ENCODE data around the gene NUP210.
"Not testable (repeated sequence)": the region's sequence is repeated elsewhere in the genome, so short reads cannot be mapped to it uniquely, and the experiment has no call there.

Gene NUP210

DNA sequence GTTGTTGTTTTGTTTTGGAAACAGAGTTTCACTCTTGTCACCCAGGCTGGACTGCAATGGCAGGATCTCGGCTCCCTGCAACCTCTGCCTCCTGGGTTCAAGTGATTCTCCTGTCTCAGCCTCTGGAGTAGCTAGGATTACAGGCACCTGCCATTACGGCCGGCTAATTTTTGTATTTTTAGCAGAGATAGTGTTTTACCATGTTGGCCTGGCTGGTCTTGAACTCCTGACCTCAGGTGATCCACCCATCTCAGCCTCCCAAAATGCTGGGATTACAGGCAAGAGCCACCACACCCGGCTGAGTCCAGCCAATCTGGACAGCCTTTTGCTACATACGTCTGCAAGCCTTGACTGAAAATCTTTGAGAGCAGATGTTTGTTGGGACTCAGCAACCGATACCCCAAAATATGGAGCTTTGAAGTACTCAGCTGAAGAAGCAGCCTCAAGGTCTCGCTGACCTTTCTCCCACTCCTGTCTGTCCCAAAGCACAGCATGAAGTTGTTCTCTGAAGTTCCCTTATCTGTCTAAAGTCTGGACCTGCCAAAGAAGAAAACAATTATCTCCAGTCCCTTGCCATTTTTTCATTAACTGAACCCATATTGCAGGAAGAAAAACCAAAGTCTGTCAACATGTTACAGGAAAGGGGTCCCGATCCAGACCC, 9.6 kb upstream of the NUP210 start:
- no peak for DNase-seq

GRCh38 chr3:13428678-13429077, 8.6 kb upstream of the NUP210 start:
- DNase-seq: not testable (repeated sequence)

- no peak for DNase-seq
Observed at GRCh38 chr3:13427662-13428603, 7.8 kb upstream of the NUP210 start.

GRCh38 chr3:13426591-13426990, 6.5 kb upstream of the NUP210 start:
- DNase-seq: no peak

GRCh38 chr3:13425689-13426088, 5.6 kb upstream of the NUP210 start:
- DNase-seq: no peak

DNA sequence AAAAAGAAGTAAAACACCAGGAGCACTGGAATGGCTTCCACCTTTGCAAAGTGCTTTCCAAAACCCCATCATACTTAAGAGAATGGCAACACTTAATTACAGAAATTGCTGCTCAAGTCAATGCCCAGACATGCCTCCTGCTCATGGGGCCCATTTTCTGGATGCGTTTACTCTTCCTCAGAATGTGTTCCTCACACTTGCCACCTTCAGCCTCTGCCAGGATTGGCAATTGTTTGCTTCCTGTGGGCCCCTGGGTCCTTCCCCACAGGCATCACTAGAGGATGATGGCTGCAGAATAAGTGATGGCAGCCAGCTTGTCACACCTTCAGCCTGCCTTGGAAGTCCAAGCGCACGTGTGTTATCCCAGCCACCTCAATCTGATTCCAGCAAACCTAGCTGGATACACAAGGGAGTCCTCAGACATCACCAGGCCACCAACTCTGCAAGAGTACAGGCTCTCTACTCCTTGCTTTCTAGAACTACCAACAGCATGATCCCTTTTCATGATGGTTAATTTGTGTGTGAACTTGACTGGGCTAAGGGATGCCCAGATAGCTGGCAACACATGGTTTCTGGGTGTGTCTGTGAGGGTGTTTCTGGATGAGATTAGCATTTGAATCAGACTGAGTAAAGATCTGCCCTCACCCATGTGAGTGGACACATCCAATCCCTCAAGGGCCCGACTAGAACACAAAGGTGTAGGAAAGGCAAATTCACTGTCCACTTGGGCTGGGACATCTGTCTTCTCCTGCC, 4.9 kb upstream of the NUP210 start:
- no peak for DNase-seq

- no peak for DNase-seq
Observed at GRCh38 chr3:13424141-13424844, 4.2 kb upstream of the NUP210 start.

DNA sequence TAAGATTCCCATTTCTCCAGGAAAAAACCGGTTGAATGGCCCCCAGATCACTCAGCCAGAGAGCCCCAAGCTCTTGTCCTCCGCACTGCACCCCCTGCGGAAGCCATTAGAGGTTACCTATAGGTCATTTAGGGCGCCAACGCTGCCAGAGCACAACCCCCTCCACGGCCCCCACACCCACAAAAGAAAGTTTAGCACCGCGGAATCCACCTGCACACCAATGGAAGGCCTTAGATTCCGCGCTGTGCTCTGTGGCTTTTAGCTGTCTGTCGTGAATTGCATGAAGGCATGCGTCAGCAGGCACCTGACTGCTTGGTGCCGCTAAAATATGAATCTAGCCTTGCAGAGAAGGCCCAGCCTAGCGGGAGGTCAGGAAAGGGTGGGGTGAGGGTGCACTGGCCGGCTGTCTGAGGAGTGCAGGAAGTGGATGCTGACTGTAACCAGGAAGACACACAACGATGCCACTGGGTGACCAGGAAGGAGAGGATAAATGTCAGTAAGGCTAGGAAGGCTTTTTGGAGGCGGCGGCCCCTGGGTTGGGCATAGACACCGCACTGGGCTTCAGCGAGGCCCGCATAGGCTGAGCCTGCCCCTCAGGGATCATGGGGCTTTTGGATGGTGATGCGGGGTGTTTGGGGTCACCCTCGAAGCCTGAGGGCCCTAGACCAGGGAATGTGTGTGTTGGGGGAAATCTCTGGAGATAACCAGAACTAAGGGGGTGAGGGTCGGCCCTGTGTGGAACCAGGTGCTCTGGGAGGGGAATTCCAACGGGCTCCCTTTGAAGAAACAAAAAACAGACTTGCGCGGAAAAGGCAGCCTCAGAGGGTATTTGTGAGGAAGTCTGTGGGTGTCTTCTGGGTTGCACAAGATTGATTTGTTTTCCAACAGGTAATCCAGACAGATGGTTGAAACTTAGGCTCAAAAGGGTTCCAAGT, 976 bp upstream of the NUP210 start:
- no peak for DNase-seq

DNA sequence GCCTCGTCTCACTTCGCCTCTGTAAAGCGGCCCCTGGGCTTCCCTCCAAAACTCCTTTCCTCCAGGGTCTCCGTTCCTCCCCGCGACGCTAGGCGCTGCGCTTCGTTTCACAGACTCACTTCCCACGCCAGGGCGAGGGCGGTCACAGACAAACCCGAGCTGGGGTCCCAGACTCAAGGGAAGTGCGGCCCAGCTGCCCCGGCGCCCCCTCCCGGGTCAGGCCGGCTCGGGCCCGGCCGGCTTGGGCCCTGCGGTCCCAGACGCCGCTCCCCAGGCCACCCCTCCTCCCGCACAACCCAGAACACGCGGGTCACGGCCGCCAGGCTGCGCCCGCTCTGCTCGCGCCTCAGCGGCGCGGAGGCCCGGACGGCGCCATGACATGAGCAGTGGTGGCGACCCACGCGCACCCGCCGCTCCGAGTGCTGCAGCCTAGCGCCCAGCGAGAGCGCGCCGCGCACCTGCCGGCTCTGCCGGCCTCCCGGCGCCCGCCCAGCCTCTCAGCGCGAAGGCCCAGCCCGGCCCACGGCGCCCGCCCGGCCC, 547 bp downstream of the NUP210 start:
- DNase-seq: peak in 1 of 2 experiments; percentile 8

DNA sequence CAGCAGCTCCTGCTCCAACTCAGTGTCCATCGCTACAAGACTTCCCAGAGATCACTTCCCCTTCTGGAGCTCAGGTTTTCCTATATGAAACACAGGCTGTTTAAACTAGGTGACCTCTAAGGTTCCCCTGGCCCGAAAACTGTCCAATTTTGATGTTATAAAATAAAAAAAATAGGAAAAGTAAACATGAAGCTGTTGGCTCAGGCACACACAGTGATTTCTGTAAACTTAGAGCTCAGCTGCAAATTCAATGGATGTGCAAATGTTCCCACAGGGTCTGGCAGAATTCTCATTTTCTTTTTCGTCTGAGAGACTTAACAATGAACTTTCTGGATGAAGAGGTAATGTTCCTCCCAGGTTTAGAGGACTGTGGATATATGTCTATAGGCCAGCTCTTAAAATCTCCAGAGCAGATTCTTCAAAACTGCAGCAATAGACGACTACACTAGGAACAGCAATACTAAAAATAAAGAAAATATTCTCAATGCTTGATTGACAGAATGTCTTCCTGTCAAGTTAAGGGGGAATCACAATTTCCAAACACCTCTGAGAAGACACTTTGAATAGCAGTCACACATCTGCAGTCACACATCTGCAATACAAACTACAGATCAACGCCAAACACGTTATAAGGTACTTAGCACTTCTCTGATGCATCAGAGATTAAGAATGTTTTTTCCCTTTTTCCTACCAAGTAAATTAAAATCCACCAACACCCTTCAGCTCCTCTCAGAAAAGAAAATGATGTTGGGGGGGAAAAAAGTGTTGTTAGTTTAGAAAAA, 2.8 kb downstream of the NUP210 start:
- no peak for DNase-seq

GRCh38 chr3:13415997-13416793, 3.9 kb downstream of the NUP210 start:
- no peak for DNase-seq

GRCh38 chr3:13415236-13415986, 4.7 kb downstream of the NUP210 start:
- DNase-seq: no peak

DNA sequence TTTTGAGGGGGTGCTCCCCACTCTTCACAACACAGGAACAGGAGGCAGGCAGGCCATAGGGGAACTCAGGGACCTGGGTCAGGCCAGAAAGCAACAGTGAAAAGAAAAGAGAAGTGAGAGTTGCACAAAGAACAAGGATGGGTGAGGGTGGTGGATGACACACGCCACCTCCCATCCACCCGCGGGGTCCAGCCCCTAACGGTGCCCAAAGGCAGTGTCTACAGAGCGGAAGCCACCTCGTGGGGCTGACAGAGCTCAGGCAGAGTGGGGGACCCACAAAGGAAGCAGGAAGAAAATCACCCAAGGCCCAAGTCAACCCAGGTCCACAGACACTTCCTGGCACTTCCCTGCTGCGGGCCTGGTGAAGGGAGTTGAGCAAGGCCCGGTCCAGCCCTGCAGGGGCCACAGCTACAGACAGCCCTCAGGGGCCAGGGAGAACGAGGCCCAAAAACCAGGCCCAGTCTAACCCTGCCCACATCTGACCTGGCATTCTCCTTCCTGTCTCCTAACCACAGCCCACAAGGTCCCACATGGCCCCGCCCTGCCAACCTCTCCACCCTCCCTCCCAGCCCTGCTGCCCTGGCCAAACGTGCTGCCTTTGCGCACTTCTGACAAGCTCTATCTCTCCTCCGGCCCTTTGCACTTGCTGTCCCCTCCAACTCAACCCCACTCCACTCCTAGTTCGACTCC, 5.9 kb downstream of the NUP210 start:
- DNase-seq: no peak

GRCh38 chr3:13411186-13411860, 8.8 kb downstream of the NUP210 start:
- no peak for DNase-seq

DNA sequence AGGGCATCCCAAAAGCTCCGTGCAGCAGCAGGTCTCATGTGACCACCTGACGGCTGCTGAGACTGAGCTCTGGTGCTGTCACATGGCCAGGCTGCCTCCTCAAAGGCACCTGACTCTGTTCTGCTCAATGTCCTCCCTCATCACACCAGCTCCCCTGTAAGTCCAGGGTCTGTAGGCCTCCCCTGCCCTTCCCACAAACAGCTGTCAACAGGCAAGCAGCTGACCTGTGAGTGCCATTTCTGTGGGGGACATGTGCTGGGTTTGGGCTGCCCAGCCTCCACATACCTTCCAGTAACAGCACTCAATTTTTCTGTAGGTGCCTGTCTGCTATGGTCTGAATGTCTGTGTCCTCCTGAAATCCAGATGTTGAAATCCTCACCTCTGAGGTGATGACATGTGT, 11.2 kb downstream of the NUP210 start:
- no peak for DNase-seq

GRCh38 chr3:13407926-13408325, 12.2 kb downstream of the NUP210 start:
- no peak for DNase-seq

DNA sequence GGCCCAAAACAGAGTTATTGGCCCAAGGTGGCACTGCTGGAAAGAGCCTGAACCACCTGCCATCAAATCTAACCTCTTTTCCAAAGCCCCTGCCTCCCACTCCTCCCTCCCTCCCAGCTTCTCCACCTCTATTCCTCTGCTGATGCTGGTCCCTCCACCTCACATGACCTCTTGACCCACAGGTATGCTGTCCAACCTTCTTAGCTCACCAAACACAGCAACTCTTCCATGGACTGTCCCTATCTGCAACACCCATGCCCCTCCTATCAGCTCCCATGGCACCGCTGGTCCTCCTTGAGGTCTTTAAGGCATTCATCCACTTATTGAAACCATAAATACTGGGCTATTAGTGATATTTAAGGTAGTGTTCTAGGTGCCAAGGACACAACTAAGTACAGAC, 12.6 kb downstream of the NUP210 start:
- no peak for DNase-seq

GRCh38 chr3:13406190-13406589, 13.9 kb downstream of the NUP210 start:
- DNase-seq: no peak

Data from NCI-H187 (cell line).